ENCODE results near the gene CDK5RAP2. TPM values are rescaled to one million over a fixed set of nuclear protein-coding genes. Genes with fewer than 3 reads are reported as not detected.

The CDK5RAP2 gene
- total RNA-seq, 1 donor from 2014 or later = 50.8 TPM

DNA sequence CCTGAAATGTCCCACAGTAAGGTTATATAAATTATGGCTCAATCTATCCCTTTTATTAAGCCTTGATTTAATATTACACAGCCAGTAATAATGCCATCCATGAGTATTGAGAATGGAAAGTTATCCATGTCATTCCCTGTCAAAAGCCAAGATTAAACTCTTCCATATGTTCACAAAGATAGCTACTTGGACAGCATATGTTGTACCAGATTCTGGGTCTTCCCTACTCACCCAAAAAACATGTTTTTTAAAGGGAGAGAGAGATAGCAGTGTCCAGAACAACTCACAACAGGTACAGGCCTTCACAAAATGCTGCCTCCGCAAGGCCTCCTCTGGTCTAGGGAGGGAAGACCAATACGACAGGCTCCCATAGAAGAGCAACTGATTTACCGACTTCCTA lies 15.4 kb downstream of the CDK5RAP2 start:
- Mint-ChIP-seq H3K4me3 (ENCODE audit: unreplicated experiment) (no peak overlapping the region), H3K4me1 (ENCODE audit: unreplicated experiment) (peaks cover 11% of the 10 kb centered on the region), H3K27me3 (ENCODE audit: unreplicated experiment) (peaks cover 5% of the 10 kb centered on the region), H3K27ac (ENCODE audit: unreplicated experiment) (no peak overlapping the region), H3K36me3 (ENCODE audit: low read depth, unreplicated experiment) (peaks cover 40% of the 10 kb centered on the region), H3K9me3 (ENCODE audit: unreplicated experiment) (no peaks in the 10 kb centered on the region)
- TF ChIP-seq, protein P1, sequence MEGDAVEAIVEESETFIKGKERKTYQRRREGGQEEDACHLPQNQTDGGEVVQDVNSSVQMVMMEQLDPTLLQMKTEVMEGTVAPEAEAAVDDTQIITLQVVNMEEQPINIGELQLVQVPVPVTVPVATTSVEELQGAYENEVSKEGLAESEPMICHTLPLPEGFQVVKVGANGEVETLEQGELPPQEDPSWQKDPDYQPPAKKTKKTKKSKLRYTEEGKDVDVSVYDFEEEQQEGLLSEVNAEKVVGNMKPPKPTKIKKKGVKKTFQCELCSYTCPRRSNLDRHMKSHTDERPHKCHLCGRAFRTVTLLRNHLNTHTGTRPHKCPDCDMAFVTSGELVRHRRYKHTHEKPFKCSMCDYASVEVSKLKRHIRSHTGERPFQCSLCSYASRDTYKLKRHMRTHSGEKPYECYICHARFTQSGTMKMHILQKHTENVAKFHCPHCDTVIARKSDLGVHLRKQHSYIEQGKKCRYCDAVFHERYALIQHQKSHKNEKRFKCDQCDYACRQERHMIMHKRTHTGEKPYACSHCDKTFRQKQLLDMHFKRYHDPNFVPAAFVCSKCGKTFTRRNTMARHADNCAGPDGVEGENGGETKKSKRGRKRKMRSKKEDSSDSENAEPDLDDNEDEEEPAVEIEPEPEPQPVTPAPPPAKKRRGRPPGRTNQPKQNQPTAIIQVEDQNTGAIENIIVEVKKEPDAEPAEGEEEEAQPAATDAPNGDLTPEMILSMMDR (IDR thresholded peaks at IDR 0.05; ENCODE audit: unreplicated experiment) = no peak
- DNase-seq (ENCODE audit: low spot score) = no peak

- no peak for DNase-seq (ENCODE audit: low spot score)
- Mint-ChIP-seq H3K27me3 (ENCODE audit: unreplicated experiment) (peaks cover 6% of the 10 kb centered on the region), H3K4me1 (ENCODE audit: unreplicated experiment) (peaks cover 11% of the 10 kb centered on the region), H3K36me3 (ENCODE audit: low read depth, unreplicated experiment) (peaks cover 34% of the 10 kb centered on the region), H3K4me3 (ENCODE audit: unreplicated experiment) (no peak overlapping the region), H3K9me3 (ENCODE audit: unreplicated experiment) (no peaks in the 10 kb centered on the region), H3K27ac (ENCODE audit: unreplicated experiment) (no peak overlapping the region)
- TF ChIP-seq, protein P1 (IDR thresholded peaks at IDR 0.05; ENCODE audit: unreplicated experiment) = no peak
These were observed 17.0 kb downstream of the CDK5RAP2 start for GRCh38 chr9:120562861-120563443.

GRCh38 chr9:120561709-120562108 lies 18.3 kb downstream of the CDK5RAP2 start:
- TF ChIP-seq, protein P1 (IDR thresholded peaks at IDR 0.05; ENCODE audit: unreplicated experiment) = no peak
- peaks cover 35% of the 10 kb centered on the region for H3K36me3 Mint-ChIP-seq (ENCODE audit: low read depth, unreplicated experiment)
- no peak overlapping the region for H3K27ac Mint-ChIP-seq (ENCODE audit: unreplicated experiment)
- peaks cover 11% of the 10 kb centered on the region for H3K4me1 Mint-ChIP-seq (ENCODE audit: unreplicated experiment)
- H3K4me3 Mint-ChIP-seq (ENCODE audit: unreplicated experiment) = no peak overlapping the region
- DNase-seq (ENCODE audit: low spot score) = no peak
- H3K9me3 Mint-ChIP-seq (ENCODE audit: unreplicated experiment) = no peaks in the 10 kb centered on the region
- peaks cover 6% of the 10 kb centered on the region for H3K27me3 Mint-ChIP-seq (ENCODE audit: unreplicated experiment)

- no peaks in the 10 kb centered on the region for H3K9me3 Mint-ChIP-seq (ENCODE audit: unreplicated experiment)
- peaks cover 22% of the 10 kb centered on the region for H3K36me3 Mint-ChIP-seq (ENCODE audit: low read depth, unreplicated experiment)
- peaks cover 11% of the 10 kb centered on the region for H3K4me1 Mint-ChIP-seq (ENCODE audit: unreplicated experiment)
- H3K4me3 Mint-ChIP-seq (ENCODE audit: unreplicated experiment) = no peak overlapping the region
- no peak for DNase-seq (ENCODE audit: low spot score)
- TF ChIP-seq, protein P1 (IDR thresholded peaks at IDR 0.05; ENCODE audit: unreplicated experiment) = no peak
- peaks cover 5% of the 10 kb centered on the region for H3K27me3 Mint-ChIP-seq (ENCODE audit: unreplicated experiment)
- H3K27ac Mint-ChIP-seq (ENCODE audit: unreplicated experiment) = no peak overlapping the region
These were observed 20.4 kb downstream of the CDK5RAP2 start for GRCh38 chr9:120559546-120559945.

DNA sequence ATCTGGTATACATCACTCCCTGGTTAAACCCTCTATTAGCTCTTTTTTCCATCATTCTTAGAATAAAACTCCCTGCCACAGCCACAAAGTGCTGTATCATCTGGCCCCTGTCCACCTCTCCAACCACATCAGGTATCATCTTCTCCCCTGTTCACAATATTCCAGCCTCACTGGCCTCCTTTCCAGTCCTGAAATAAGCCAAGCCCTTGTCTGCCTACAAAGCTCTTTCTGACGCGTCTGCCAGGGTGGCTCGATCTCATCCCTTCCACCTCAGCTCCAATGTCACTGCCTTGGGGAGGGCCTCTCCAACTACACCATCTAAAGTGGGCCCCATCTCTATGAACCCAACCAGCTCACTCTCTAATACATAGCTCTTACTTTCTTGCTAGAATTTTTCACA lies 21.5 kb downstream of the CDK5RAP2 start:
- Mint-ChIP-seq H3K4me3 (ENCODE audit: unreplicated experiment) (no peak overlapping the region), H3K9me3 (ENCODE audit: unreplicated experiment) (no peaks in the 10 kb centered on the region), H3K36me3 (ENCODE audit: low read depth, unreplicated experiment) (peaks cover 18% of the 10 kb centered on the region), H3K27me3 (ENCODE audit: unreplicated experiment) (peaks cover 5% of the 10 kb centered on the region), H3K27ac (ENCODE audit: unreplicated experiment) (peak overlapping the region; percentile 15), H3K4me1 (ENCODE audit: unreplicated experiment) (peaks cover 6% of the 10 kb centered on the region)
- no peak for DNase-seq (ENCODE audit: low spot score)
- TF ChIP-seq, protein P1 (IDR thresholded peaks at IDR 0.05; ENCODE audit: unreplicated experiment) = no peak
